Breast epithelium (tissue), 3 donors: ENCODE results near the gene TIMM22. TPM values are rescaled to one million over a fixed set of nuclear protein-coding genes. Genes with fewer than 3 reads are reported as not detected.

Experiments used
- total RNA-seq, 3 donors: library from RNA; depleted of rRNA; stranded (reverse); fragments of >200 nt; gene quantifications; one replicate each; pipeline ENCODE4 v1.1.0, GENCODE V29; 2016

TIMM22 gene
- total RNA-seq, 3 donors from 2014 or later: 10.1 to 12.0 (median 10.8) TPM

Other genes starting within 250 kb of the TIMM22 start
- 10 to 100 TPM; 21.0 to 25.1 (median 22.1) TPM for gene GEMIN4, start 244.9 kb upstream of the TIMM22 start, total RNA-seq
- gene GLOD4, start 214.8 kb upstream of the TIMM22 start, total RNA-seq: 10 to 100 TPM; 47.5 to 61.1 (median 59.9) TPM
- 10 to 100 TPM; 16.5 to 18.4 (median 16.7) TPM for gene MRM3, start 214.8 kb upstream of the TIMM22 start, total RNA-seq
- 10 to 100 TPM in 2 of 3 donors, 1 to 10 TPM in 1; 9.3 to 14.3 (median 12.8) TPM for gene NXN, start 17.4 kb upstream of the TIMM22 start, total RNA-seq
- gene ABR, start 182.9 kb downstream of the TIMM22 start, total RNA-seq: 10 to 100 TPM; 63.5 to 77.0 (median 75.0) TPM